ENCODE measurements around the gene MESP2.
A peak's percentile ranks its signal among the peaks of the same experiment; 100 is the strongest.

Gene MESP2

GRCh38 chr15:89776274-89777072 is at the start of gene MESP2:
TSS of gene MESP2 (plus strand) at chr15:89776332. CDS start at chr15:89776358, 26 bp downstream.
- DNase-seq: peak; percentile 50

GRCh38 chr15:89728254-89728653 is 47.9 kb upstream of the MESP2 start:
- DNase-seq: no peak

GRCh38 chr15:89731275-89731674 is 44.9 kb upstream of the MESP2 start:
- no peak for DNase-seq

- no peak for DNase-seq
Measured at GRCh38 chr15:89732451-89733172, 43.5 kb upstream of the MESP2 start.

GRCh38 chr15:89735773-89736172 is 40.4 kb upstream of the MESP2 start:
- no peak for DNase-seq

- peak; percentile 76 for DNase-seq
Measured at GRCh38 chr15:89740137-89740536, 36.0 kb upstream of the MESP2 start.

- no peak for DNase-seq
Measured at GRCh38 chr15:89743011-89743410, 33.1 kb upstream of the MESP2 start.

GRCh38 chr15:89743594-89743993 is 32.5 kb upstream of the MESP2 start:
- DNase-seq: no peak

GRCh38 chr15:89745131-89745530 is 31.0 kb upstream of the MESP2 start:
- DNase-seq: no peak

GRCh38 chr15:89745768-89746167 is 30.4 kb upstream of the MESP2 start:
- no peak for DNase-seq

- no peak for DNase-seq
Measured at GRCh38 chr15:89746386-89746780, 29.7 kb upstream of the MESP2 start.

- no peak for DNase-seq
Measured at GRCh38 chr15:89747708-89748682, 28.1 kb upstream of the MESP2 start.

GRCh38 chr15:89749054-89749453 is 27.1 kb upstream of the MESP2 start:
- no peak for DNase-seq

GRCh38 chr15:89749526-89749925 is 26.6 kb upstream of the MESP2 start:
- no peak for DNase-seq

GRCh38 chr15:89749951-89750559 is 26.1 kb upstream of the MESP2 start:
- no peak for DNase-seq

GRCh38 chr15:89750560-89751542 is 25.3 kb upstream of the MESP2 start, which contains the start of gene MESP1:
TSS of gene MESP1 (minus strand) at chr15:89751249. CDS start at chr15:89751231, 18 bp downstream.
- peak; percentile 91 for DNase-seq

- DNase-seq: no peak
Measured at GRCh38 chr15:89751748-89752147, 24.4 kb upstream of the MESP2 start.

- DNase-seq: no peak
Measured at GRCh38 chr15:89753855-89754254, 22.3 kb upstream of the MESP2 start.

- no peak for DNase-seq
Measured at GRCh38 chr15:89754361-89755154, 21.6 kb upstream of the MESP2 start.

- no peak for DNase-seq
Measured at GRCh38 chr15:89755701-89756100, 20.4 kb upstream of the MESP2 start.
